HG02852 (cell line): ENCODE results near the gene POU2AF1.
A peak's percentile ranks its signal among the peaks of the same experiment; 100 is the strongest.

Experiments used
- ATAC-seq: cut with Tn5 transposase; IDR thresholded peaks from one replicate; pipeline ENCODE4 v1.9.1; 2021; ENCODE audit warnings: mild to moderate bottlenecking, moderate library complexity; ENCODE audit not compliant: unreplicated experiment

POU2AF1 gene, protein sequence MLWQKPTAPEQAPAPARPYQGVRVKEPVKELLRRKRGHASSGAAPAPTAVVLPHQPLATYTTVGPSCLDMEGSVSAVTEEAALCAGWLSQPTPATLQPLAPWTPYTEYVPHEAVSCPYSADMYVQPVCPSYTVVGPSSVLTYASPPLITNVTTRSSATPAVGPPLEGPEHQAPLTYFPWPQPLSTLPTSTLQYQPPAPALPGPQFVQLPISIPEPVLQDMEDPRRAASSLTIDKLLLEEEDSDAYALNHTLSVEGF

DNA sequence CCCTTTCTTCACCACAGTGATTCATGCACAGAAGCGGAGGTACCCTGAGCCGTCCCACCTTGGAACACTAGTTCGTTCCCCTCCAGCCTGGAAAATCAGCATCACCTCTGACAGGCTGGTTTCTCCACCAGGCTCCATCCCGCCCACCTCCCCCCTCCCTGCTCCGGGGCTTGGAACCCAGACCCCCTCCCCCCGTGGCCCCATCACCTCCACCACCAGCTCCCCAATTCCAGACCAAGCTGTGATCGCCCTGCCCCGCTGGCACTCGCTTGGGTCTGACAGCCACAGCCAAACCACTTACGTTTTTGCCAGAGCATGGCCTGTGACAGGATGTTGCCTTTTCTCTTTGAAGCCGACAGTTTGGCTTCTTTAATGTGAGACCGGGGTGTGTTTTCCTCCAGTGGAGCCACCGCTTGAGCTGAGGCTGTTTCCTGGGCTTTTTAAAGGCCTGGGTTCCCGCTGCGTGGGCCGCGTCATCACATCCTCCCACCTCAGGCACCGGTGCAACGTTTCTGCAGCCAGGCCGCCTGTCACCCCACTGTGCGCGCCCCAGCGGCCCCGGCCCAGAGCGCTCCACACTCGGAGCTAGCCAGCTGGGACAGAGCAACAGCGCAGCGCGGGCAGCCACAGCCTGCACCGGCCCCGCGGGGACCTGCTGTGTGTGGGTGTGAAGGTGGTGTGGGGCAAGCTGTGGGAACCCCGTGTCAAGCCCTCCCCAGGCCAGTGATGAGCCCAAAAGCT, at the start of gene POU2AF1:
Gene POU2AF1 (minus strand): TSS at position 415 of the 741 bp plus-strand sequence. CDS start 98 bp downstream, at position 317.
- peak; percentile 72 for ATAC-seq

DNA sequence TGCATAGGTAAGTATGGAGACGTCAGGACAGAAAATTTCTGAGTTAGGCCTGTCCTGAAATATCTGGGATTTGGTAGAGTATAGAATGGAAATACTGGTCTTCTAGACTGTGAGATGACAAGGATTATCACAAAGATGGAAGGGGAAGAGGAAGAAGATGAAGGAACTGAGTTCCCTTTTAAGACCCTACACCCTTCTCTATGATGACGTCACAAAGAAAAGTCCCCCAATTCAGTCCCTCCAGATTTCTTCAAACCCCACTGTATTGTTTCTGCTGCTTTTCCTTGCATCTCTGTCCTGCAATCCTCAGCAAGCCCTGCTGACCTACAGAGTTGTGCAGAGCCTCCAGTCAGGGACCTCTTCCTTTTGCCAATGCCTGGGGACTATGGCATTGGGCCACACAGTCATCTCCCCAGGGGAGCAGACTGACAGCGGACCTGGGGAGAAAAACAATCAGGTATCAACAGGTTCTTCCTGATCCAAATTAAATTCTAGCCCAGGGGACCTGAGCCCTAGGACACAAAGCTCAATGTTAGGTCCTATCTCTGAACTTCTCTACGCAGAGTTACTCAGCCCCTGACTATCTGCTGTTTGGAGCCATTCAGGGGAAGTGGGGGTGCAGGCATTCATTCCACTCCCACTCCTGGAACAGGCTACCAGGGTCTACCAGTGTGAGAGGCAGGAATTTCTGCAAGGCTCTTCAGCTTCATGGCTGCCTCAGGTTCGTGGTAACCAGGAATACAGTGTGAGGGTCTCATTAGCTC, 49.2 kb upstream of the POU2AF1 start:
- no peak for ATAC-seq

DNA sequence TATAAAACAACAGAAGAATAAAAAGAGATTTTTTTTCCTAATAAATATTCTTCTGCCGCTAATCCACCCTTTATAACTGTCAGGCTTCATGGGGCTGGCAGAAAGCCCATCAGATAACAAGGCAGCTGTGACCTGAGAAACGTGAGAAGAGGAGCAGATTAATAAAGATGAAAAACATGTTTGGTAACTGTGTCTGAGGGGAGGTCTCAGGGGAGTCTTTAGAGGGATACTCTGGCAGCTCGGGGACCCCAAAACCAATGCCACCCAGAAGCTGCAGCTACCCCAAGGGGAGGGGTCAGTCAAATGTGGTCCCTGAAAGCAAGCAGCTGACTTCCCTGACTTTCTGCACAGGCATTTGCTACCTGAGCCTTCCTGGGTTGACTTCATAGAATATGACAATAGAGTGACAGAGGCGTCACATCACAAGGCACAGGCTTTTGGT, 48.4 kb upstream of the POU2AF1 start:
- no peak for ATAC-seq

DNA sequence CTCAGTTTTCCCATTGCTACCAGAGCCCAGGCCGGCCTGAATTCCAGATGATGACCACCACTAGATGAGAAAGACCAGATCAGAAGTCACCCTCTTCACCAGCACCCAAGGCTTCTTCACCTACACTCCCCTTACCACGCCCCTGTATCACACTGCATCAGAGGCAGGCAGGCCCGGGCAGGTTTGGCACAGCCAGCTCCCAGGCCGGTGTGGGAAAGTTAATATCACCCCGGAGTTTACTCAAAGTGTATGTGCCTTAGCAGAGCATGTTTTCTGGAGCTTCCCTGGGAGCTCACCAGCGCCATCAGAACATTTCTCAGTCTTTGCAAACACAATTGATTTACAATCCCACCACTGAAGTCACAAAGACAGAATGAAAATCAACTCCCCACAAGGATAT, 47.5 kb upstream of the POU2AF1 start:
- ATAC-seq = no peak

DNA sequence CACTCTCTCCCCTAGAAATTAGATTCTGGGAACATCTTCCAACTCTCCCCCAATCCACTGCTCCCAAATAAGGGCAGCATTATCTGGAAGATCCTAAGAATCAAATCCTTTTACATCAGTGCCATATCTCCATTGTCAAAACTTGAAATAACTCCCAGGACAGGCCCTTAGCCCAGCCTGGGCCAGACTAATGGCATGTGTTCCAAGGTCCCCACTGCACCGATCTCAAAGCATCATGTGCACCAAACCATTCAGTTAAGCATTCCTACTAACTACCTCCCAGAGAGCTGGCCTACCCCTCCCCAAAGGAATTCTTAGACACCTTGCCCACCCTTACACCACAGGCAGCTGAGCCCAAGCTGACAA, 44.2 kb upstream of the POU2AF1 start:
- peak; percentile 5 for ATAC-seq

DNA sequence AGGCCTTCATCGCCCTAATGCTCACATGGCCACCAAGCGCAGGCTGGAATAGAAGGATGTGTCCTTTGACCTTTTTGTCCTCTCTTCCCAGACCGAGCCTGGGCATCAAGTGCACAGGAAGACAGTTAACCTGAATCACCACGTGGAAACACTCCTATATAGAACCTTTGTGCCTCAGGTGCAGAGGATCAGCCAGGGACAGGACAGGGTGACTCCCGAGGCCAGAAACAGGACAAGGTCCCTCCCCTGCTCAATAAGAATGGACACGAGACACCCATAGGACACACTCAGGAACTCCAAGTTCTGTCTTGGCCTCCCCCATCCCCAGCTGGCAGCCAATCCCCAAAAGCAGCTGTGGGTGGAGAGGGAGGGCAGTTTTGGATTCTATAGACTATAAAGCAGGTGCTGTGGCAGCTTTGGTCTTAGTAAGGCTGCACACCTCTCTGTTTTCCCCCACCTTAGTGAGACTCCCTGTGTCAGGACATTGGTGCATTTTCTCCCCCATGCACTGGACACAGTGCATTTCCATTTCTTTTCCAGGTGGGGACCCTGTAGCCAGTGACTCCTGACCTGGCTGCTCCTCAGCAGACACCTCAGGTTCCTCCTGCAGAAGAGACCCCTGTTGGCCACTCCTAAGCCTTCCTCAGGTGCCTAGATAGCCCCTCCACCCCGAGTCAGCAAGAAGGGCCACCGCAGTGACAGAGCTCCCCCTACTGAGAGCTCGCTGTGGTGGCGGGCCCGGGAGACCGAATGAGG, 43.6 kb upstream of the POU2AF1 start:
- peak; percentile 91 for ATAC-seq

DNA sequence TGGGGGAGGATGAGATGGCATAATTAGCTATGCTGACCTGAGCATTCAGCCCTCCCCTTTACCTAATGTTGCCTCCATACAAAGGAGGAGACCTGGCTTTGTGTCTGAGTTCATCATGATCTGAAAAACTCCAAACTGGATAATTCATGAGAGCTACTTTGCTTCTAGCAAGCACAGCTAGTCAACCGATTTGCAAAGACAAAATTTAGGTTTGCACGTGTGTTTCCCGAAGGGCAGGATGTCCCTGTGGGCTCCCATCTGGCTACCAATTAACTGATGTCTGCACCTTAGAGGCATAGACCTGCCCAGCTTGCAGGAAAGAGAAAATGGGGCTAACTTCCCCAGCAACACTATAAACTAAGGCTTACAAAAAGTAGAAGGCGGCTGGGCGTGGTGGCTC, 42.2 kb upstream of the POU2AF1 start:
- no peak for ATAC-seq

DNA sequence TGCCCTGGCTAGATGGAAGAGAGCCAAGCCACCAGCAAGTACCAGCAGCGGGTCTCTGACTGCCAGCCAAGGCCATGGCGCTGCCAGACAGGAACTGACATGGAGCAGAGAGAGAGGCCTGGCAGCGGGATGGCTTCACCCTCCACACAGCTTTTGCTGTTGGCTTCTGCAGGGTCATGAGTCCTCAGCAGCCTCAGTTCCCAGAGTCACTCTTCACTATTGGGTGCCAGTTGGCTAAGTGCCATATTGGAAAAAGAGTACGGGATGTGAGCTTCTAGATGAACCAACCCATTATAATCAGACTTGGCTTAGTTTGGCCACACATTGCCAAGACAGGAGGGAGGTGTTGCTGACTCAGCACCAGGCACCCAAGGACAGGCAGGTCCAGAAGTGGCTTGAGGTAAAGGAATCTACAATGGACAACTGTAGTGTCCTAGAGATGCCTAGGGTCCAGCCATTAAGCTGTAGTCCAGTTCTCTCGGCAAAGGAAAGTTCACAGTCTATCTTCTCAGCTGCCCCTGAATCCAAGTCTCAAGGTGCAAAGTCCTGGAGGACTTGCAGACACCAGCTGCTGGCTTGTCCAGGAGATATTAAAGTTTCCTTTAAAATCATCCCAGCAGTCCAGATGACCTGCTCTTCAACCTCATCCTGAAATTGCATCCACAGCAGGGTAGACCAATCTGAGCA, 40.7 kb upstream of the POU2AF1 start:
- no peak for ATAC-seq

DNA sequence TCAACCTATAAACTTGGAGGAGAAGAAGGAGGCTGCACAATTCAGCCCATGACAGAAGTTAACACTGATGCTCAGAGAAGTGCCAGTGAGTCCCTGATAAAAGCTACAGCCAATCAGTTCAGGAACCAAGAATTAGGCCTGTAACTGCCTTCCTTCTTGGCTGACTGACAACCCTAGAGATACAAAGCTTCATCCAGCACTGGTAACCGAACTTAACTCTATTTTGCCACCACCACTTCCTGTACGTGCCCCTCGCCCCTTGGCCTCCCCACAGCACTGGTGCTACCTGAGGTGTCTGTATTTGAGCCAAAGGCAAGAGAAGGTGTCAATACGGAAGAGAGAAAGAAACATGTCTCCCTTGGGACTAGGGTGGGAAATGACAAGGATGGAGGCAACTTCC, 40.1 kb upstream of the POU2AF1 start:
- ATAC-seq = no peak

DNA sequence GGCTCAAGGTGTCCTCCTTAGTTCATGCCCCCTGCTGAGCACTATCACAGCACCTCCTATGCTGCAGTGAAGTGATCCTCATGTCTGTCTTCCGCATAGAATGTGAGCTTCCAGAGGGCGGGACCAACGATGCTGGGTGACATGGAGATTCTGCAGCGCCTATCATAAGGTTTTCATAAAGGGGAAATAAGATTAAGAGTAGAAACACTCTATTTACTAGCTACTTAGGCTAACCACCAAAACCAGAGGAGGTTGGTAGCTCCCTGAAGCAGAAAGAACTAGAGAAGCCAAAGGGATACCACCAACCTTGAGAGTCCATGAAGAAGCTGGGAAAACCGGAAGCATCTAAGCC, 39.3 kb upstream of the POU2AF1 start:
- ATAC-seq = no peak

DNA sequence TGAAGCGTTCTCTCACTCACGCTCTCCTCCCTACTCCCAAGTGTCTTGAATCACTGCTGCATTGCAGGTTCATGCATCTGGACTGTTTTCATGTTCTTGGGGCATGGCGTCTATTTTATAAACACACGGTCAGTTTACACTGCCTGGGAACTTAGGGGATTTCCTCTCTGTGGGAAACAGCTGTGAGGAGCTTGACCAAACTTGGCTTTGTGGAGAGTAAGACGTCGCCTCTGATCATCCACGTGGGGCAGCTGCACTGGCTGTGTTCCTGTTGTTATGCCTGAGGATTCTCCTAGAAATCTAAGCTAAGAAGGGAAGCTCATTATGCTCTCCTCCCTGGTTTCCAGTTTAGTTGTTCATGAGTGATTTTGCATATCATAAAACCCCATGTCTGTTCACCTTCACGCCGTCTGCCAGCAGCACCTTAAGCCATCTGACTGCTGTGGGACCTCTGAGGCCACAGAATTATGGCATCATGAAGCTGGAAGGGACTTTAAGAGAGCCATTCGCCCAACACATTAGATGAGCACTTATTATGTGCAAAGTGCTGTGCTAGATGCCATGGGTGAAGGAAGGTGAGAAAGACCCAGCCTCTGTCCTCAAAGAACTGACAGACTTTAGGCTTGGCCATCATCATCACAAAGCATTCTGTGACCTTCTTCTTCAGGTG, 38.8 kb upstream of the POU2AF1 start:
- peak; percentile 39 for ATAC-seq

DNA sequence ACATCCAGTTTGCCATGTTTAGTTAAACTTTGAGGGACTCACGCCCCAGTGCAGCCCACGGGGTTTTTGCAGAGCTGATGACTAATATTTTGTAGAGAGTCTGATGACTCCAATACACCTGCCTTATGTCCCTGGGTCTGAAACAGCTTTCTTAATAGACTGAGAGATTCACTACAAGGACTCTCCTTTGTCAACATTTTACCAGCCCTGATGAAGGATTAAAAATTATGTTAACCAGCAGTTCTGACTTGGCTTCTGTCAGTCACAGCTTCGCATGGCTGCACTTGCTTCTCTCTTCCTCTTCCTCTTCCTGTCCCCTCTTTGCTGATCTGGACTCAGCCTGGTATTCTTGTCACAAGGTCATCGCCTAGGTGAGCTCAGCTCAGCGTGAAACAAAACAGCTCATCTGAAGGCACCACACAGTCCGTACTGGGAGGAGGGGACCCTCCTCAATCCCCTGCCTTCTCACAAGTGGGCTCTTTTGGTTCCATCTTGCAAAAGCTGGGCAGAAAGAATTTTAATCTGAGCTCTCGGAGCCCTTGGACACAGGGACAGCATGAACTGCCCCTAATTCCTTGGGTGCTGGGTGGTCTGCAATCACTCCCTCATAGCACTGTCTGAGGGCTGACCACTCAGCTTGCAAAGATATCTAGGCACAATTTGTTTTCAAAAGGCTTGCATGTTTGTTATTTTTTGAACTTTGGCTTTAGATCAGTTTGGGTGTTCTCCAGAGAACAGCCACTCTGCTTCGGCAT, 38.1 kb upstream of the POU2AF1 start:
- peak; percentile 60 for ATAC-seq

DNA sequence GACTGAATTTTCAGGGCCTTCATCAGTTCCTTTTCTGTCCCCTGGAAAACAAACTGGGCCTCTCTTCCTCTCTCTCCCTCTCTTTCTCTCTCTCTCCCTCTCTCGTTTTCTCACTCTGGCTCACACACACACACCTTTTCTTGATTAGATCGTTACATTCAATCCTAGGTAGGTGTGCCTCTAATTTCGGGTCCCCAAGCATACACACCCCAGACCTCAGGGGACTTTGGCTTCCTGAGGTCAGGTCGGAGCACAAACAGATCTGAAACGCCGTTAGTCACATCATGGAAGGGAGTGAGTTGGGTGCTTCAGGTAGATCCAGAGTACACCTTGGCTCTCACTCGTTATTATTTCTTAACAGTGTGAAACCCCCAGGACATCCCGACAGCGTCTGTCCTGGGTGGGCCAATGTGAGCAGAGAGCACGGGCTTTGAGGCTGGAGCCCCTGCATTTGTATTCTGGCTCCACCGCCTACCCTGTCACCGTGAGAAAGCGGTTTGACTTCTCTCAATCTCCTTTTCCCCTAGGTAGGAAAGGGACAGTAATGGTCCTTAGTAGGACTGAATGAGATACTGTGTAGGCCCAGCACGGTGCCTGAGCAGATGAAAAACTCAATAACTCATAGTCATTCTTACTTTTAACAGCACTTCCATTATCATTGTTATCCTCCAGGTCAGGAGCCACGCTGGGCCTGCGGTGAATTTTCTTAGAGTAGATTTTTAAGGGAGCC, 37.3 kb upstream of the POU2AF1 start:
- no peak for ATAC-seq

DNA sequence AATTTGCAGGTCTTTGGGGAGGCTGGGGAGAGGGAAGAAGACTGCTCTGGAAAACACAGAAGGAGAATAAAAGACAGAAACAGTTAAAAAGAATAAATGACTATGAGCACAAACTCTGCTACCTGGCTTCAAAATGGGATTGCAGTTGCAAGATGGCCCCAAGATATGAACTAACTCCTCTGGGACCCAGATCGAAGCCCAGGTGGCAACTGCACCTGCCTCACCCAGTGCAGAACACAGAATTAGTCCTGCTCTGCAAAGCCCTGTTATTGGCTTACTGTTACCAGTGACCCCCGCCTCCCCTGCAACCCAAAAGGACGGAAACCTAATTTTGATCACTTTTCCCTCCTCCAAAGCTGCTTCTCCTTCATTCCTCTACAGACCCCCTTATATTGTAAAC, 35.9 kb upstream of the POU2AF1 start:
- ATAC-seq = no peak

DNA sequence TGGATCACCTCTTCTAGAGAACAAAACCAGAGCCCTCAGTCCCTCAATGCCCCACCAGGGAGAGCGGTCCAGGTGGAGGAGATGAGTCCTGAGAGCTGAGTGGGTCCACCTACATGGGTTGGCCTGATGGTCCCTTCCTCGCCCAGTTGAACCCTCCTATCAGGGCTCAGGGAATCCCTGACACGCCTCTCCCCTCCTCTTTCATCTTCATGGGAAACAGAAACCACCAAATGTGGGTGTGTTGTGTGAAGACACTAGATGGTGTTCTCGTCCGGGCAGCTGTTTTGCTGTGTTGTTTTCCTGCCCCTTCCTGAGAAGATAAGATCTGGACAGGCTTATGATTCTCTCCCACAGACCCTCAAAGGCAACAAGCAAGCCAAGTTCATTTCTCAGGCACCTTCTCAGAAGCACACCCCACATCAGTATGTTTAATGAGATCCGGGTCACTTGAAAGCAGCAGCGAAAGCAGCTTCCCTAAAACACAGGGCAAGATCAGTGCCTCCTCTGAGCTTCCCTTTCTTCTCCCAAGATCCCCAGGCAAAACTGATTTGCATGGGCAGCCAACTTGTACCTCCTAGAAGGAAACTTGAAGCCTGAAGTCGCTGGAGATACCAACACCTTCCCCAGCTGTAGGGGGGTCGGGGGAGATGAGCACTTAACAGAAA, 35.3 kb upstream of the POU2AF1 start:
- no peak for ATAC-seq

DNA sequence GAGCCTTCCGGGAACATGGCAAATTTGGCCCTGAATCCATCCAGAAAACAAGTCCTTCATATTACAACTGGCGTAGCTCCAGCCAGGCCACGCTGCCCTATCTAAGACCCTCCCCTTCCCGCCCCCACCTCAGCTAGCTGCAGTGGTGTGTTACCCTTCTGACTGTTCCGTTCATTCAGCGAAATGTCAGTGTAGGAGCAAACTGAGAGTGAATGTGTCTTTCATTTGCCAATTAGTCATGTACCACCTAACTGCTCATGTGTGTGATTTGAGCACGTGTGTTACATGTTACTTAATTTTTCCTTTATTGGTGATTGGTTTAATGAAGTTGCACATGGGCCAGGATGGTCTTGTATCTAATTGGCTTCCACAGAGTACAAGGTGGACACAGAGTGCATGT, 34.8 kb upstream of the POU2AF1 start:
- ATAC-seq = no peak

DNA sequence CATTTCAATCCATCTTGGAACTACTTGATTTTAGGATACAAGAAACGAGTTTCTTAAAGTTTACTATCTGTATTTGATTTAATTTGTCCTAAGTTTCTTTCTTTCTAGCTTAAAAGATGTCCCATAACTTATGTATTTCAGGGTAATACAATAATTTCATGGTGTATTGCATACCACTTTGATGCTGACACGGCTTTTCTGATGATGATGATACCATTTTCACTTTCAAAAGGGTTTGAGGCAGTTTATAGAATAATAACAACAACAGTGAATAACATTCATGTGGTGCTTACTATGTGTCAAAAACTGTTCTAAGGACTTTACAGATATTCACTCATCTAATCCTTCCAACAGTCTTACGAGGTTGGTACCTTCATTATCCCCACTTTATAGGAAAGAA, 33.2 kb upstream of the POU2AF1 start:
- no peak for ATAC-seq

DNA sequence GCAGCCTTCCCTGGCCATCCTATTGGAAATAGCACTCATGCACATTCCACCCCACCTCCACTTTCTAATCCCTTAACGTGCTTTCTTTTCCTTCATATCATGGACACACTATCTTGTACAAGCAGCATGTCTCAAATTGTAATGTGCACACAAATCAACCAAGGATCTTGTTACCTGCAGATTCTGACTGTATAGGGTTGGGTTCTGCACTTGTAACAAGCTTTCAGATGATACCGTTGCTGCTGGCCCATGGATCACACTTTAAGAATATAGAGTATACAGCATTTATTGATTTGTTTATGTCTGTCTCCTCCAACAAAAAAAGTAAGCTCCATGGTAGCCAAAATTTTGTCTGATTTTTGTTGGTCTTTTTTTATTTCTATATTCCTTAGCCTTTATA, 32.4 kb upstream of the POU2AF1 start:
- no peak for ATAC-seq
